H9 (cell line): Measurements from ENCODE around the gene SPC24. TPM values are rescaled to one million over a fixed set of nuclear protein-coding genes. Genes with fewer than 3 reads are reported as not detected.

Experiments used
- DNase-seq: peaks from one replicate; pipeline ENCODE4 v3.0.0-alpha.2; 2017
- H2AFZ ChIP-seq: one replicate; pipeline ENCODE4 v1.6.1; 2013; ENCODE audit warnings: mild to moderate bottlenecking, low read length, control low read depth, moderate library complexity
- H2AK5ac ChIP-seq: 2 replicates; pipeline ENCODE4 v1.6.1; 2013; ENCODE audit warnings: low read length, control low read depth, mixed read lengths; ENCODE audit not compliant: insufficient read length
- H2BK120ac ChIP-seq: one replicate; pipeline ENCODE4 v1.6.1; 2013; ENCODE audit warnings: low read depth, mild to moderate bottlenecking, low read length, control low read depth, inconsistent platforms; ENCODE audit not compliant: poor library complexity, severe bottlenecking
- H2BK12ac ChIP-seq: 2 replicates; pipeline ENCODE4 v1.6.1; 2013; ENCODE audit warnings: low read length, control low read depth, mixed read lengths, low read depth; ENCODE audit not compliant: insufficient read length
- H2BK15ac ChIP-seq: 2 replicates; pipeline ENCODE4 v1.6.1; 2013; ENCODE audit warnings: low read depth, low read length, control low read depth
- H2BK20ac ChIP-seq: one replicate; pipeline ENCODE4 v1.6.1; 2013; ENCODE audit warnings: low read depth, mild to moderate bottlenecking, low read length, control low read depth, inconsistent platforms; ENCODE audit not compliant: poor library complexity, severe bottlenecking
- H2BK5ac ChIP-seq: 2 replicates; pipeline ENCODE4 v1.6.1; 2013; ENCODE audit warnings: low read length, control low read depth, mixed read lengths; ENCODE audit not compliant: insufficient read length
- H3K14ac ChIP-seq: 2 replicates; pipeline ENCODE4 v1.6.1; 2013; ENCODE audit warnings: low read length, control low read depth; ENCODE audit not compliant: insufficient read depth
- H3K18ac ChIP-seq: 2 replicates; pipeline ENCODE4 v1.6.1; 2013; ENCODE audit warnings: low read depth, mild to moderate bottlenecking, mixed read lengths, low read length, control low read depth; ENCODE audit not compliant: insufficient read length
- H3K23ac ChIP-seq: 2 replicates; pipeline ENCODE4 v1.6.1; 2013; ENCODE audit warnings: low read length, control low read depth, mixed read lengths, low read depth; ENCODE audit not compliant: insufficient read length
- H3K23me2 ChIP-seq: 2 replicates; pipeline ENCODE4 v1.6.1; 2013; ENCODE audit warnings: low read depth, mild to moderate bottlenecking, mixed read lengths, low read length, control low read depth; ENCODE audit not compliant: insufficient read length, poor library complexity, severe bottlenecking
- H3K27ac ChIP-seq: 2 replicates; pipeline ENCODE4 v1.5.1; 2013; ENCODE audit warnings: low read length, control low read depth, mixed read lengths, low read depth; ENCODE audit not compliant: insufficient read length
- H3K27me3 ChIP-seq: 2 replicates; pipeline ENCODE4 v1.6.1; 2013; ENCODE audit warnings: low read length, control low read depth, inconsistent platforms; ENCODE audit not compliant: insufficient read depth
- H3K4ac ChIP-seq: 2 replicates; pipeline ENCODE4 v1.6.1; 2013; ENCODE audit warnings: low read depth, mild to moderate bottlenecking, control low read depth, inconsistent platforms, low read length, moderate library complexity
- H3K4me1 ChIP-seq: 2 replicates; pipeline ENCODE4 v1.6.1; 2013; ENCODE audit warnings: low read length, control low read depth, inconsistent platforms; ENCODE audit not compliant: insufficient read depth
- H3K4me2 ChIP-seq: 2 replicates; pipeline ENCODE4 v1.6.1; 2013; ENCODE audit warnings: low read length, control low read depth, mixed read lengths; ENCODE audit not compliant: insufficient read length, insufficient read depth
- H3K56ac ChIP-seq: 2 replicates; pipeline ENCODE4 v1.6.1; 2013; ENCODE audit warnings: low read depth, mild to moderate bottlenecking, mixed read lengths, low read length, control low read depth; ENCODE audit not compliant: insufficient read length
- H3K79me1 ChIP-seq: 2 replicates; pipeline ENCODE4 v1.6.1; 2013; ENCODE audit warnings: low read depth, mild to moderate bottlenecking, moderate library complexity, low read length, control low read depth, inconsistent platforms; ENCODE audit not compliant: insufficient read depth, poor library complexity, severe bottlenecking
- H3K79me2 ChIP-seq: 2 replicates; pipeline ENCODE4 v1.6.1; 2013; ENCODE audit warnings: low read length, control low read depth, inconsistent platforms; ENCODE audit not compliant: insufficient read depth
- H3K9ac ChIP-seq: 2 replicates; pipeline ENCODE4 v1.6.1; 2013; ENCODE audit warnings: low read length, control low read depth, mixed read lengths; ENCODE audit not compliant: insufficient read length; ENCODE audit errors: extremely low read depth
- H3K9me3 ChIP-seq: one replicate; pipeline ENCODE4 v1.6.1; 2013; ENCODE audit warnings: low read depth, low read length, inconsistent platforms; ENCODE audit not compliant: control insufficient read depth
- H3T11ph ChIP-seq: one replicate; pipeline ENCODE4 v1.6.1; 2013; ENCODE audit warnings: mild to moderate bottlenecking, low read length, control low read depth, inconsistent platforms
- H4K20me1 ChIP-seq: one replicate; pipeline ENCODE4 v1.6.1; 2013; ENCODE audit not compliant: control insufficient read depth, insufficient read length, insufficient read depth
- H4K5ac ChIP-seq: 2 replicates; pipeline ENCODE4 v1.6.1; 2013; ENCODE audit warnings: low read depth, mild to moderate bottlenecking, mixed read lengths, low read length, control low read depth; ENCODE audit not compliant: insufficient read length
- H4K8ac ChIP-seq: replicated peaks from 2 replicates; pipeline ENCODE4 v1.6.1; 2013; ENCODE audit warnings: low read length, control low read depth, mixed read lengths, low read depth; ENCODE audit not compliant: insufficient read length
- H4K91ac ChIP-seq: 2 replicates; pipeline ENCODE4 v1.6.1; 2013; ENCODE audit warnings: low read depth, mild to moderate bottlenecking, moderate library complexity, mixed read lengths, low read length, control low read depth; ENCODE audit not compliant: insufficient read length
- H3K27ac Mint-ChIP-seq, 3 experiments: 2 replicates in 2 of 3; 3 replicates in 1 of 3; pipeline ENCODE4 v1.8.0; 2020 to 2021; ENCODE audit warnings: mixed read lengths in 3 of 3, mild to moderate bottlenecking in 1 of 3, moderate library complexity in 1 of 3
- H3K27me3 Mint-ChIP-seq: 2 replicates; pipeline ENCODE4 v1.8.0; 2021; ENCODE audit warnings: low read depth, mild to moderate bottlenecking, moderate library complexity, mixed read lengths
- H3K36me3 Mint-ChIP-seq, 3 experiments: 2 replicates in 2 of 3; 3 replicates in 1 of 3; pipeline ENCODE4 v1.8.0; 2020 to 2021; ENCODE audit warnings: low read depth in 3 of 3, mixed read lengths in 3 of 3; ENCODE audit not compliant: insufficient read depth in 1 of 3
- H3K4me1 Mint-ChIP-seq, 2 experiments: 2 replicates each; pipeline ENCODE4 v1.8.0; 2020; ENCODE audit warnings: mixed read lengths in 2 of 2
- H3K4me3 Mint-ChIP-seq, 2 experiments: 2 replicates in 1 of 2; 3 replicates in 1 of 2; pipeline ENCODE4 v1.8.0; 2020 to 2021; ENCODE audit warnings: mild to moderate bottlenecking in 2 of 2, mixed read lengths in 2 of 2, moderate library complexity in 1 of 2
- H3K9me3 Mint-ChIP-seq, 2 experiments: 2 replicates in 1 of 2; 3 replicates in 1 of 2; pipeline ENCODE4 v1.8.0; 2020; ENCODE audit warnings: mild to moderate bottlenecking in 2 of 2, mixed read lengths in 2 of 2, moderate library complexity in 1 of 2
- WGBS: extraction: QIAGEN DNeasy Blood & Tissue Kit; methylation state at CpG from one replicate; pipeline ENCODE4 v1.1.7; 2013; ENCODE audit warnings: missing lambda C conversion rate, low lambda C conversion rate, mixed read lengths; ENCODE audit not compliant: insufficient read length; ENCODE audit errors: extremely low coverage; 5-methylcytosine and 5-hydroxymethylcytosine counted together
- total RNA-seq: library from RNA; stranded (reverse); gene quantifications from 2 replicates; pipeline ENCODE4 v1.2.1, GENCODE V29; 2021
- TF ChIP-seq, protein P1 (sequence below): fragments of 200-600 bp; sonication (generic); conservative IDR thresholded peaks from 3 replicates; pipeline ENCODE4 v1.8.0; 2021; ENCODE audit warnings: antibody characterized with exemption, mild to moderate bottlenecking

Gene SPC24
- total RNA-seq, 1 experiment from 2014 or later = 51.5 TPM

DNA sequence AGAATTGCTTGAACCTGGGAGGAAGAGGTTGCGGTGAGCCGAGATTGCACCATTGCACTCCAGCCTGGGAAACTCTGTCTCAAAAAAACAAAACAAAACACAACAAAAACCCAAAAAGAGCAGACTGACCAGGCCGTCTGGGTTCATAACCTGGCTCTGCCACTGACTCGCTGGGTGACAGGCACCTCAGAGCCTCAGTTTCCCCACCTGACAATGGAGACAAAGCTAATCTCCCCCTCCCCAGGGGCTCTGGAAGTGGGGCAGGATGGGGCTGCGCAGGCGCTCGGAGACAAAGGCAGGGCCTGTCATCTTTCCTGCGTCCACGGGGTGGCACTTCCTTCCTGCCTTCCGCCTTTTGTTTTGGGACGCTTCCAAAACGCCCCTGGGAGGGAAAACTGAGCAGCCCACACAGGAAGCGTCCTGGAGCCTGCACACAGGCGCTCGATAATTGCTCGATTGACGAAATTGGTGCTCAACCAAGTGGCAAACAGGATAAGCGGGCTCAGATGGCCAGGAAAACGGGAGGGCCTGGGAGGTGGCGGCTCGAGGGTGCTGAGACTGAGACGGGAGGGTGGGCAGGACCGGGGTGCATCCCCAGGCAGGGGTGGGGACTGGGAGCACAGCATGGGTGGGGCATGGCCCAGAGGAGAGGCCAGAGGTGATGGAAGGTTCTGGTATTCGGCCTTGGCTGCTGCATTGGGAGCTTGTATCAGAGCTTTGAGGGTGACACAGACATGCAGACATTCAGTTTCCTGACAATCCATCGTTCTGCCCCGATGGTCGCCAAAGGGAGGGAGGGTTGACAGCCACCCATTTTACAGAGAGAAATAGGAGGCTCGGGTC lies 17.8 kb downstream of the SPC24 start:
- Histone ChIP-seq H3K14ac (no peak overlapping the region), H3K23ac (no peak overlapping the region), H3T11ph (no peak overlapping the region), H3K4me1 (no peaks in the 10 kb centered on the region; the same call in 1 of the 2 replicates), H2AFZ (no peak overlapping the region), H3K27ac (no peak overlapping the region), H3K9ac (no peak overlapping the region), H2BK20ac (no peak overlapping the region), H3K23me2 (no peaks in the 10 kb centered on the region), H4K20me1 (no peaks in the 10 kb centered on the region), H4K91ac (no peak overlapping the region), H4K8ac (no peak overlapping the region), H2BK5ac (no peak overlapping the region), H2BK15ac (no peak overlapping the region), H3K4me2 (peak overlapping the region; percentile 40), H3K27me3 (no peaks in the 10 kb centered on the region), H2BK12ac (no peak overlapping the region), H4K5ac (no peak overlapping the region), H3K4ac (no peak overlapping the region), H3K9me3 (no peaks in the 10 kb centered on the region), H3K79me1 (no peaks in the 10 kb centered on the region), H3K79me2 (no peaks in the 10 kb centered on the region), H2AK5ac (no peak overlapping the region), H3K18ac (peak overlapping the region; percentile 75), H3K56ac (no peak overlapping the region), H2BK120ac (no peak overlapping the region)
- Mint-ChIP-seq H3K27ac (peak overlapping the region; percentile 77 to 98 (median 92); a peak in 5 of 7 replicates), H3K36me3 (peaks cover 4 to 13% (median 9%) of the 10 kb centered on the region in 3 experiments), H3K4me3 (peak overlapping the region; percentile 71 to 77), H3K9me3 (no peaks in the 10 kb centered on the region), H3K4me1 (peaks cover 14 to 19% of the 10 kb centered on the region in 2 experiments), H3K27me3 (no peaks in the 10 kb centered on the region; the same call in 1 of the 2 replicates)
- no CpG with 5 or more reads among the region's 28 CpGs for WGBS
- TF ChIP-seq, protein P1, sequence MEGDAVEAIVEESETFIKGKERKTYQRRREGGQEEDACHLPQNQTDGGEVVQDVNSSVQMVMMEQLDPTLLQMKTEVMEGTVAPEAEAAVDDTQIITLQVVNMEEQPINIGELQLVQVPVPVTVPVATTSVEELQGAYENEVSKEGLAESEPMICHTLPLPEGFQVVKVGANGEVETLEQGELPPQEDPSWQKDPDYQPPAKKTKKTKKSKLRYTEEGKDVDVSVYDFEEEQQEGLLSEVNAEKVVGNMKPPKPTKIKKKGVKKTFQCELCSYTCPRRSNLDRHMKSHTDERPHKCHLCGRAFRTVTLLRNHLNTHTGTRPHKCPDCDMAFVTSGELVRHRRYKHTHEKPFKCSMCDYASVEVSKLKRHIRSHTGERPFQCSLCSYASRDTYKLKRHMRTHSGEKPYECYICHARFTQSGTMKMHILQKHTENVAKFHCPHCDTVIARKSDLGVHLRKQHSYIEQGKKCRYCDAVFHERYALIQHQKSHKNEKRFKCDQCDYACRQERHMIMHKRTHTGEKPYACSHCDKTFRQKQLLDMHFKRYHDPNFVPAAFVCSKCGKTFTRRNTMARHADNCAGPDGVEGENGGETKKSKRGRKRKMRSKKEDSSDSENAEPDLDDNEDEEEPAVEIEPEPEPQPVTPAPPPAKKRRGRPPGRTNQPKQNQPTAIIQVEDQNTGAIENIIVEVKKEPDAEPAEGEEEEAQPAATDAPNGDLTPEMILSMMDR = peak; percentile 71
- DNase-seq = peak; percentile 86
